B cell (primary cell): ENCODE data around the gene RCC1. TPM values are rescaled to one million over a fixed set of nuclear protein-coding genes. Genes with fewer than 3 reads are reported as not detected.

Source experiments
- ATAC-seq: fragments of 200-7000 bp; cut with Tn5 transposase; one replicate; pipeline ENCODE4 v1.10.0; 2021; ENCODE audit warnings: low read depth, mild to moderate bottlenecking, moderate number of reproducible peaks, moderate library complexity
- CTCF ChIA-PET: fragments of 350-600 bp; sonication (Branson Sonifier 250); formaldehyde crosslinking; loops from one replicate; lab custom pipeline; 2021; ENCODE audit warnings: antibody characterized with exemption, inconsistent platforms; lab: Charles Lee
- POLR2A ChIA-PET: fragments of 350-600 bp; sonication (Branson Sonifier 250); formaldehyde crosslinking; loops from one replicate; lab custom pipeline; 2021; ENCODE audit warnings: antibody characterized with exemption; lab: Charles Lee
- DNase-seq: peaks from one replicate; pipeline ENCODE4 v3.0.0; 2013
- H2AFZ ChIP-seq: 2 replicates; pipeline ENCODE4 v1.6.1; 2012; ENCODE audit warnings: mild to moderate bottlenecking, low read depth, low read length; ENCODE audit not compliant: insufficient read depth, poor library complexity, severe bottlenecking
- H3K27ac ChIP-seq, 2 donors: 1 replicate in 1 of 2; 2 replicates in 1 of 2; pipeline ENCODE4 v1.5.1; 2012 to 2013; ENCODE audit warnings: low read length in 2 of 2, mild to moderate bottlenecking in 2 of 2, moderate library complexity in 1 of 2
- H3K27me3 ChIP-seq, 4 experiments: fragments of 200-600 bp in 1 of 4; sonication (generic) in 1 of 4; replicated peaks in 1 of 4; 1 replicate in 2 of 4; 2 replicates in 2 of 4; pipeline versions ENCODE4 v1.6.1 to v1.7.0; 2013 to 2016; ENCODE audit warnings: low read length in 3 of 4, mild to moderate bottlenecking in 2 of 4, mixed read lengths in 1 of 4, moderate library complexity in 1 of 4; ENCODE audit not compliant: insufficient read depth in 4 of 4, control insufficient read depth in 3 of 4; ENCODE audit errors: control extremely low read depth in 1 of 4
- H3K36me3 ChIP-seq, 2 experiments: replicated peaks in 1 of 2; 1 replicate in 1 of 2; 2 replicates in 1 of 2; pipeline versions ENCODE4 v1.6.1 to v1.7.1; 2013; ENCODE audit warnings: low read length in 1 of 2; ENCODE audit not compliant: insufficient read depth in 2 of 2, control insufficient read depth in 1 of 2; ENCODE audit errors: control extremely low read depth in 1 of 2, extremely low read depth in 1 of 2
- H3K4me1 ChIP-seq, 2 donors: fragments of 200-600 bp in 1 of 2; sonication (generic) in 1 of 2; 1 replicate in 1 of 2; 2 replicates in 1 of 2; pipeline versions ENCODE4 v1.5.1 to v1.6.1; 2013 to 2017; ENCODE audit warnings: low read length in 2 of 2; ENCODE audit not compliant: control insufficient read depth in 2 of 2, insufficient read depth in 2 of 2
- H3K4me2 ChIP-seq: replicated peaks from 2 replicates; pipeline ENCODE3; 2012; ENCODE audit warnings: mild to moderate bottlenecking, low read depth, low read length; ENCODE audit not compliant: poor library complexity, severe bottlenecking
- H3K4me3 ChIP-seq, 5 experiments: fragments of 200-600 bp in 1 of 5; sonication (generic) in 1 of 5; 1 replicate in 3 of 5; 2 replicates in 2 of 5; pipeline versions ENCODE4 v1.5.1 to v1.7.0; 2011 to 2016; ENCODE audit warnings: low read length in 4 of 5, mild to moderate bottlenecking in 4 of 5, low read depth in 2 of 5, control low read depth in 1 of 5, moderate library complexity in 1 of 5; ENCODE audit not compliant: insufficient read depth in 1 of 5; ENCODE audit errors: control extremely low read depth in 1 of 5, extremely low read depth in 1 of 5
- H3K79me2 ChIP-seq: fragments of 200-600 bp; sonication (generic); one replicate; pipeline ENCODE4 v1.6.0; 2016; ENCODE audit warnings: low read length; ENCODE audit not compliant: control insufficient read depth, insufficient read depth
- H3K9ac ChIP-seq: fragments of 200-600 bp; sonication (generic); 2 replicates; pipeline ENCODE4 v1.6.1; 2017; ENCODE audit warnings: mild to moderate bottlenecking, low read length, moderate library complexity
- H3K9me3 ChIP-seq, 3 donors: one replicate each; pipeline versions ENCODE4 v1.6.1 to v1.7.1; 2013; ENCODE audit warnings: low read length in 2 of 3; ENCODE audit not compliant: control insufficient read depth in 2 of 3, insufficient read depth in 1 of 3; ENCODE audit errors: control extremely low read depth in 1 of 3
- H4K20me1 ChIP-seq: 2 replicates; pipeline ENCODE4 v1.6.0; 2012; ENCODE audit warnings: mild to moderate bottlenecking, low read length; ENCODE audit not compliant: insufficient read depth, control insufficient read depth, poor library complexity, severe bottlenecking
- H3K27ac Mint-ChIP-seq: one replicate; pipeline ENCODE4 v1.8.0; 2021; ENCODE audit warnings: mixed read lengths
- H3K27me3 Mint-ChIP-seq: one replicate; pipeline ENCODE4 v1.8.0; 2021; ENCODE audit warnings: mixed read lengths
- H3K4me1 Mint-ChIP-seq: one replicate; pipeline ENCODE4 v1.8.0; 2021; ENCODE audit warnings: mixed read lengths
- H3K4me3 Mint-ChIP-seq: one replicate; pipeline ENCODE4 v1.8.0; 2021; ENCODE audit warnings: mixed read lengths
- H3K9me3 Mint-ChIP-seq: one replicate; pipeline ENCODE4 v1.8.0; 2022; ENCODE audit warnings: mixed read lengths; ENCODE audit not compliant: insufficient read depth
- EZH2 ChIP-seq: IDR thresholded peaks from 2 replicates; pipeline ENCODE4 v1.6.1; 2012; ENCODE audit warnings: borderline replicate concordance, low read depth, mild to moderate bottlenecking, moderate library complexity, low read length; ENCODE audit not compliant: insufficient read depth, poor library complexity, severe bottlenecking
- WGBS: methylation state at CpG from one replicate; pipeline ENCODE4 v1.1.5; 2013; ENCODE audit warnings: missing lambda C conversion rate; ENCODE audit not compliant: insufficient coverage; 5-methylcytosine and 5-hydroxymethylcytosine counted together
- intact Hi-C: fragments of 100-400 bp; cut with micrococcal nuclease; formaldehyde crosslinking; loops from one replicate; pipeline ENCODE4 v1.10.0; 2022
- polyA plus RNA-seq: library from polyadenylated mRNA; depleted of rRNA; stranded (reverse); fragments of >200 nt; gene quantifications from 2 replicates; pipeline ENCODE4 v1.2.3, GENCODE V29; 2012
- total RNA-seq, 2 donors: library from RNA; stranded (reverse); fragments of 120-200 nt in 1 of 2; gene quantifications; 1 replicate in 1 of 2; 2 replicates in 1 of 2; pipeline versions ENCODE4 v1.2.3 to v1.2.4, GENCODE V29; 2013 to 2022
- TF ChIP-seq, protein P1 (sequence below): fragments of 200-600 bp; IDR thresholded peaks from one replicate; pipeline ENCODE4 v1.8.0; 2022; ENCODE audit warnings: antibody characterized with exemption, mild to moderate bottlenecking

RCC1 gene
- total and polyA plus RNA-seq, 2 donors (not counting 1 experiment from before 2014, with no cell fraction given) = 9.7 to 17.5 TPM

DNA sequence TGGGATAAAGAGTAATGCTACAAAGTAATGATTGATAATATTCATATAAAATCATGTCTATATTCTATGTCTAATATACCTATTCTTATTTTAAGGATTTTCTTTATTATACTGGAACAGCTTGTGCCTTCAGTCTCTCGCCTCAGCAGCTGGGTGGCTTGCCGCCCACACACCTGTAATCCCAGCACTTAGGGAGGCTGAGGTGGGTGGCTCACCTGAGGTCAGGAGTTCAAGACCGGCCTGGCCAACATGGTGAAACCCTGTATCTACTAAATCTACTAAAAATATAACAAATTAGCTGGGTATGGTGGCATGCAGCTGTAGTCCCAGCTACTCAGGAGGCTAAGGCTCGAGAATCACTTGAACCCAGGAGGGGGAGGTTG, 39.4 kb downstream of the RCC1 start:
- Mint-ChIP-seq H3K27ac (no peak overlapping the region), H3K4me1 (no peaks in the 10 kb centered on the region), H3K4me3 (no peak overlapping the region), H3K27me3 (no peaks in the 10 kb centered on the region), H3K9me3 (no peaks in the 10 kb centered on the region)
- intact Hi-C loops = no loop called here
- Histone ChIP-seq H3K27me3 (no peaks in the 10 kb centered on the region), H3K27ac (no peak overlapping the region), H3K9ac (no peak overlapping the region), H3K79me2 (no peaks in the 10 kb centered on the region), H2AFZ (no peak overlapping the region), H3K4me3 (no peak overlapping the region), H3K4me1 (no peaks in the 10 kb centered on the region), H3K9me3 (no peaks in the 10 kb centered on the region), H3K36me3 (no peaks in the 10 kb centered on the region), H3K4me2 (no peak overlapping the region), H4K20me1 (no peaks in the 10 kb centered on the region)
- POLR2A ChIA-PET = interaction anchor here (0.7 kb wide), 1 partner anchor 211 kb away, joined by 3 read pairs; no protein-coding TSS in a partner anchor
- ATAC-seq (no peak), DNase-seq (no peak)
- TF ChIP-seq, protein P1, sequence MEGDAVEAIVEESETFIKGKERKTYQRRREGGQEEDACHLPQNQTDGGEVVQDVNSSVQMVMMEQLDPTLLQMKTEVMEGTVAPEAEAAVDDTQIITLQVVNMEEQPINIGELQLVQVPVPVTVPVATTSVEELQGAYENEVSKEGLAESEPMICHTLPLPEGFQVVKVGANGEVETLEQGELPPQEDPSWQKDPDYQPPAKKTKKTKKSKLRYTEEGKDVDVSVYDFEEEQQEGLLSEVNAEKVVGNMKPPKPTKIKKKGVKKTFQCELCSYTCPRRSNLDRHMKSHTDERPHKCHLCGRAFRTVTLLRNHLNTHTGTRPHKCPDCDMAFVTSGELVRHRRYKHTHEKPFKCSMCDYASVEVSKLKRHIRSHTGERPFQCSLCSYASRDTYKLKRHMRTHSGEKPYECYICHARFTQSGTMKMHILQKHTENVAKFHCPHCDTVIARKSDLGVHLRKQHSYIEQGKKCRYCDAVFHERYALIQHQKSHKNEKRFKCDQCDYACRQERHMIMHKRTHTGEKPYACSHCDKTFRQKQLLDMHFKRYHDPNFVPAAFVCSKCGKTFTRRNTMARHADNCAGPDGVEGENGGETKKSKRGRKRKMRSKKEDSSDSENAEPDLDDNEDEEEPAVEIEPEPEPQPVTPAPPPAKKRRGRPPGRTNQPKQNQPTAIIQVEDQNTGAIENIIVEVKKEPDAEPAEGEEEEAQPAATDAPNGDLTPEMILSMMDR = no peak
- no peak for TF ChIP-seq EZH2
- WGBS = no CpG with 5 or more reads among the region's 4 CpGs
- CTCF ChIA-PET = interaction anchor here (0.6 kb wide), 1 partner anchor 254 kb away, joined by 3 read pairs; no protein-coding TSS in a partner anchor

- no peaks in the 10 kb centered on the region for H3K36me3 ChIP-seq
- no peak overlapping the region for H2AFZ ChIP-seq
- H3K27ac Mint-ChIP-seq = no peak overlapping the region
- H3K79me2 ChIP-seq = peaks cover 10% of the 10 kb centered on the region
- DNase-seq = no peak
- intact Hi-C loops = no loop called here
- ChIA-PET POLR2A (no interaction called here), CTCF (no interaction called here)
- peaks cover 10% of the 10 kb centered on the region for H3K4me1 Mint-ChIP-seq
- H4K20me1 ChIP-seq = no peaks in the 10 kb centered on the region
- peaks cover 0 to 11% of the 10 kb centered on the region in 2 donors for H3K4me1 ChIP-seq
- H3K4me2 ChIP-seq = no peak overlapping the region
- H3K27me3 ChIP-seq = no peaks in the 10 kb centered on the region
- H3K9me3 ChIP-seq = no peaks in the 10 kb centered on the region
- no peak overlapping the region for H3K4me3 Mint-ChIP-seq
- H3K27me3 Mint-ChIP-seq = no peaks in the 10 kb centered on the region
- H3K9ac ChIP-seq = no peak overlapping the region
- H3K9me3 Mint-ChIP-seq = no peaks in the 10 kb centered on the region
- no peak overlapping the region for H3K27ac ChIP-seq
- no CpG with 5 or more reads among the region's 3 CpGs for WGBS
- no peak for ATAC-seq
- H3K4me3 ChIP-seq = no peak overlapping the region
- TF ChIP-seq, protein P1 = no peak
- no peak for TF ChIP-seq EZH2
Measured at GRCh38 chr1:28548318-28548717, 42.5 kb downstream of the RCC1 start.
